Ovary (tissue), 3 donors: ENCODE data around the gene GRID2.

Experiments
- CTCF ChIP-seq, 3 donors: fragments of 450-650 bp in 2 of 3; fragments of 200-600 bp in 1 of 3; IDR thresholded peaks; one replicate each; pipeline versions ENCODE4 v1.5.1 to v1.8.0; 2016 to 2022; ENCODE audit warnings: antibody characterized with exemption in 3 of 3, mild to moderate bottlenecking in 1 of 3
- POLR2A ChIP-seq: fragments of 450-650 bp; IDR thresholded peaks from one replicate; pipeline ENCODE4 v1.6.1; 2017; ENCODE audit warnings: antibody characterized with exemption, mild to moderate bottlenecking, moderate library complexity
- donor health status: DM: no; HTN: no; CAD: no.

GRCh38 chr4:93633721-93634120 lies 1330.0 kb downstream of the GRID2 start:
- no peak for TF ChIP-seq CTCF (IDR thresholded peaks at IDR 0.05)
- TF ChIP-seq POLR2A = no peak
